ENCODE measurements around the gene MKNK2.

GRCh38 chr19:2012941-2013682 lies 37.9 kb downstream of the MKNK2 start:
- TF ChIP-seq, protein P1, sequence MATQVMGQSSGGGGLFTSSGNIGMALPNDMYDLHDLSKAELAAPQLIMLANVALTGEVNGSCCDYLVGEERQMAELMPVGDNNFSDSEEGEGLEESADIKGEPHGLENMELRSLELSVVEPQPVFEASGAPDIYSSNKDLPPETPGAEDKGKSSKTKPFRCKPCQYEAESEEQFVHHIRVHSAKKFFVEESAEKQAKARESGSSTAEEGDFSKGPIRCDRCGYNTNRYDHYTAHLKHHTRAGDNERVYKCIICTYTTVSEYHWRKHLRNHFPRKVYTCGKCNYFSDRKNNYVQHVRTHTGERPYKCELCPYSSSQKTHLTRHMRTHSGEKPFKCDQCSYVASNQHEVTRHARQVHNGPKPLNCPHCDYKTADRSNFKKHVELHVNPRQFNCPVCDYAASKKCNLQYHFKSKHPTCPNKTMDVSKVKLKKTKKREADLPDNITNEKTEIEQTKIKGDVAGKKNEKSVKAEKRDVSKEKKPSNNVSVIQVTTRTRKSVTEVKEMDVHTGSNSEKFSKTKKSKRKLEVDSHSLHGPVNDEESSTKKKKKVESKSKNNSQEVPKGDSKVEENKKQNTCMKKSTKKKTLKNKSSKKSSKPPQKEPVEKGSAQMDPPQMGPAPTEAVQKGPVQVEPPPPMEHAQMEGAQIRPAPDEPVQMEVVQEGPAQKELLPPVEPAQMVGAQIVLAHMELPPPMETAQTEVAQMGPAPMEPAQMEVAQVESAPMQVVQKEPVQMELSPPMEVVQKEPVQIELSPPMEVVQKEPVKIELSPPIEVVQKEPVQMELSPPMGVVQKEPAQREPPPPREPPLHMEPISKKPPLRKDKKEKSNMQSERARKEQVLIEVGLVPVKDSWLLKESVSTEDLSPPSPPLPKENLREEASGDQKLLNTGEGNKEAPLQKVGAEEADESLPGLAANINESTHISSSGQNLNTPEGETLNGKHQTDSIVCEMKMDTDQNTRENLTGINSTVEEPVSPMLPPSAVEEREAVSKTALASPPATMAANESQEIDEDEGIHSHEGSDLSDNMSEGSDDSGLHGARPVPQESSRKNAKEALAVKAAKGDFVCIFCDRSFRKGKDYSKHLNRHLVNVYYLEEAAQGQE (IDR thresholded peaks at IDR 0.05; ENCODE audit: low read depth): no peak
- TF ChIP-seq NFIC (IDR thresholded peaks at IDR 0.05): no peak
- no peak for TF ChIP-seq RAD21 (IDR thresholded peaks at IDR 0.05; ENCODE audit: low read depth)
- TF ChIP-seq, protein P2, sequence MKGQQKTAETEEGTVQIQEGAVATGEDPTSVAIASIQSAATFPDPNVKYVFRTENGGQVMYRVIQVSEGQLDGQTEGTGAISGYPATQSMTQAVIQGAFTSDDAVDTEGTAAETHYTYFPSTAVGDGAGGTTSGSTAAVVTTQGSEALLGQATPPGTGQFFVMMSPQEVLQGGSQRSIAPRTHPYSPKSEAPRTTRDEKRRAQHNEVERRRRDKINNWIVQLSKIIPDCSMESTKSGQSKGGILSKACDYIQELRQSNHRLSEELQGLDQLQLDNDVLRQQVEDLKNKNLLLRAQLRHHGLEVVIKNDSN (IDR thresholded peaks at IDR 0.05): no peak
- no peak for TF ChIP-seq TAF1 (IDR thresholded peaks at IDR 0.05; ENCODE audit: low read depth)
- TF ChIP-seq TEAD4 (IDR thresholded peaks at IDR 0.05): no peak
- no peak for TF ChIP-seq CREB1 (IDR thresholded peaks at IDR 0.05; ENCODE audit: low read depth)
- no peak for TF ChIP-seq EGR1 (IDR thresholded peaks at IDR 0.05)
- no peak for TF ChIP-seq TCF12 (IDR thresholded peaks at IDR 0.05; ENCODE audit: low read depth)
- no peak for TF ChIP-seq YY1 (IDR thresholded peaks at IDR 0.05; ENCODE audit: low read depth)
- no peak for TF ChIP-seq FOXM1 (IDR thresholded peaks at IDR 0.05; ENCODE audit: borderline replicate concordance, low read depth)
- no peak for TF ChIP-seq EP300 (IDR thresholded peaks at IDR 0.05; ENCODE audit: borderline replicate concordance)
- TF ChIP-seq, protein P3, sequence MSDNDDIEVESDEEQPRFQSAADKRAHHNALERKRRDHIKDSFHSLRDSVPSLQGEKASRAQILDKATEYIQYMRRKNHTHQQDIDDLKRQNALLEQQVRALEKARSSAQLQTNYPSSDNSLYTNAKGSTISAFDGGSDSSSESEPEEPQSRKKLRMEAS (IDR thresholded peaks at IDR 0.05): no peak

Measured in Ishikawa (cell line).